HepG2 (cell line): Measurements from ENCODE around the gene DUSP23. TPM values are rescaled to one million over a fixed set of nuclear protein-coding genes. Genes with fewer than 3 reads are reported as not detected.

ENCODE experiments used
- CCDC6 ChIP-seq: sonication (generic); formaldehyde crosslinking; IDR thresholded peaks from 2 replicates; pipeline ENCODE4 v1.8.1; 2022; ENCODE audit warnings: mild to moderate bottlenecking, missing genetic modification reagents, moderate library complexity
- PBX3 ChIP-seq: sonication (generic); formaldehyde crosslinking; IDR thresholded peaks from 2 replicates; pipeline ENCODE4 v1.8.1; 2023; ENCODE audit warnings: missing genetic modification reagents, inconsistent platforms, borderline replicate concordance
- RARA ChIP-seq: IDR thresholded peaks from 2 replicates; pipeline ENCODE4 v1.6.1; 2016; ENCODE audit warnings: missing genetic modification reagents, missing compliant biosample characterization
- SOX13 ChIP-seq, 3 experiments: fragments of 450-650 bp in 1 of 3; sonication (generic) in 1 of 3; formaldehyde crosslinking in 1 of 3; IDR thresholded peaks in 2 of 3; conservative IDR thresholded peaks in 1 of 3; 2 replicates each; pipeline versions ENCODE4 v1.5.0 to v1.6.1; 2016 to 2020; ENCODE audit warnings: antibody characterized with exemption in 1 of 3, mild to moderate bottlenecking in 1 of 3, missing compliant biosample characterization in 1 of 3, missing genetic modification reagents in 1 of 3, moderate library complexity in 1 of 3
- XRCC5 ChIP-seq: fragments of 200-400 bp; formaldehyde crosslinking; optimal IDR thresholded peaks from 2 replicates; pipeline ENCODE3; 2017; ENCODE audit warnings: mild to moderate bottlenecking, low read length
- ZNF101 ChIP-seq: sonication (generic); formaldehyde crosslinking; IDR thresholded peaks from 2 replicates; pipeline ENCODE4 v1.4.0; 2020; ENCODE audit warnings: mild to moderate bottlenecking, low read depth, missing genetic modification reagents, borderline replicate concordance
- ZNF263 ChIP-seq: sonication (generic); formaldehyde crosslinking; IDR thresholded peaks from 2 replicates; pipeline ENCODE4 v1.4.0; 2020; ENCODE audit warnings: missing genetic modification reagents
- ZNF7 ChIP-seq: IDR thresholded peaks from 2 replicates; pipeline ENCODE4 v1.6.1; 2016; ENCODE audit warnings: missing biosample characterization, missing genetic modification reagents
- polyA plus RNA-seq, 8 experiments: library from polyadenylated mRNA; depleted of rRNA in 3 of 8; stranded (reverse) in 7 of 8; unstranded in 1 of 8; fragments of >200 nt; fragmentation: Illumina TruSeq in 4 of 8; extraction: Trizol in 4 of 8; gene quantifications; 2 replicates each; pipeline versions ENCODE4 v1.2.1 to v1.2.3, GENCODE V29; 2011 to 2016; ENCODE audit warnings: low read depth in 4 of 8, missing spikeins in 1 of 8, mixed read lengths in 1 of 8; ENCODE audit not compliant: insufficient read depth in 1 of 8
- total RNA-seq, 5 experiments: library from RNA; depleted of rRNA; stranded (reverse); fragments of >200 nt; fragmentation: Illumina TruSeq; extraction: Trizol; gene quantifications; 2 replicates each; pipeline ENCODE4 v1.2.3, GENCODE V29; 2016; ENCODE audit warnings: low read depth in 1 of 5
- TF ChIP-seq, protein P1 (sequence below): sonication (generic); formaldehyde crosslinking; IDR thresholded peaks from 2 replicates; pipeline ENCODE4 v1.4.0; 2020; ENCODE audit warnings: missing genetic modification reagents, borderline replicate concordance
- TF ChIP-seq, protein P2 (sequence below): sonication (generic); formaldehyde crosslinking; IDR thresholded peaks from 2 replicates; pipeline ENCODE4 v1.9.0; 2021; ENCODE audit warnings: missing genetic modification reagents, borderline replicate concordance

Gene DUSP23
- total and polyA plus RNA-seq, 2 of the 13 experiments (the other 11 are each of a cell fraction or from before 2014, with no cell fraction given), result not detected

DNA sequence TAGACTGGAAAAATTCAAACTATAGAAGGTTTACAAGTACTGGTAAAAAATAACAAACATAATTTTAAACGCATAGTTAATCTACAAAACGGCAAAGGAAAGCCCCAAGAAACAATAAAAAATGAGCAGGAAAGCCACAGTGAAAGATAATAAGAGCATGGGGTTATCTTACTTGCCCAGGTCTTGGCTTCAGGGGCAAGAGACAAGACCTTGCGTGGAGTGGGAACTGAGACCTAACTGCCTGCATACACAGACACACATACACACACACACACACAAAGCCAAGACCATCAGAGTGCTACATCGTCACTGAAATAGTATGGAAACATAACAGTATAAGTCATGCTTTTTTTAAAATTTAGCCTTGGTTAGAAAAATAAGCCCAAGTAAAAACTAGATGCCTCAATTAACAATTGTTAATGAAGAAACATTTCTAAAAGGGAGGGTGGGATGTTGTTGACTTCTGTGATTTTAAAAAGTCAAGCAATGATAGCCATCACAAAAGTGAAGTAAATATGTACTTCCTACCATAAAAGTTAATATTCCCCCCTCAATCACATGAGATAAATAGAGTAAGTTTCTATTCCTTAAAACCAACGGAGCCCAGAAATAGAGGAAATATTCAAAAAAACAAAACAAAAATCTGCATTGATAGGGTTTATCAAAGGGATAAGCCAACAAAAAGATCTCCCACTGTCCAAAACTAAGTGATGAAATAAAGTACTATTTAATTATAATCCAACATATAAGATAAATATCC is 36.9 kb upstream of the DUSP23 start (continued):
- TF ChIP-seq PBX3 (CRISPR knock-in tag) (no peak), SOX13 (IDR thresholded peaks at IDR 0.05) (no peak), SOX13 (CRISPR knock-in tag; conservative IDR thresholded peaks at IDR 0.05 in 1 of 2, IDR thresholded peaks at IDR 0.05 in 1 of 2) (no peak), ZNF101 (CRISPR knock-in tag) (no peak), CCDC6 (CRISPR knock-in tag) (no peak), XRCC5 (no peak), ZNF263 (CRISPR knock-in tag) (no peak), ZNF7 (CRISPR knock-in tag) (no peak), RARA (CRISPR knock-in tag) (no peak)
- TF ChIP-seq, protein P1, sequence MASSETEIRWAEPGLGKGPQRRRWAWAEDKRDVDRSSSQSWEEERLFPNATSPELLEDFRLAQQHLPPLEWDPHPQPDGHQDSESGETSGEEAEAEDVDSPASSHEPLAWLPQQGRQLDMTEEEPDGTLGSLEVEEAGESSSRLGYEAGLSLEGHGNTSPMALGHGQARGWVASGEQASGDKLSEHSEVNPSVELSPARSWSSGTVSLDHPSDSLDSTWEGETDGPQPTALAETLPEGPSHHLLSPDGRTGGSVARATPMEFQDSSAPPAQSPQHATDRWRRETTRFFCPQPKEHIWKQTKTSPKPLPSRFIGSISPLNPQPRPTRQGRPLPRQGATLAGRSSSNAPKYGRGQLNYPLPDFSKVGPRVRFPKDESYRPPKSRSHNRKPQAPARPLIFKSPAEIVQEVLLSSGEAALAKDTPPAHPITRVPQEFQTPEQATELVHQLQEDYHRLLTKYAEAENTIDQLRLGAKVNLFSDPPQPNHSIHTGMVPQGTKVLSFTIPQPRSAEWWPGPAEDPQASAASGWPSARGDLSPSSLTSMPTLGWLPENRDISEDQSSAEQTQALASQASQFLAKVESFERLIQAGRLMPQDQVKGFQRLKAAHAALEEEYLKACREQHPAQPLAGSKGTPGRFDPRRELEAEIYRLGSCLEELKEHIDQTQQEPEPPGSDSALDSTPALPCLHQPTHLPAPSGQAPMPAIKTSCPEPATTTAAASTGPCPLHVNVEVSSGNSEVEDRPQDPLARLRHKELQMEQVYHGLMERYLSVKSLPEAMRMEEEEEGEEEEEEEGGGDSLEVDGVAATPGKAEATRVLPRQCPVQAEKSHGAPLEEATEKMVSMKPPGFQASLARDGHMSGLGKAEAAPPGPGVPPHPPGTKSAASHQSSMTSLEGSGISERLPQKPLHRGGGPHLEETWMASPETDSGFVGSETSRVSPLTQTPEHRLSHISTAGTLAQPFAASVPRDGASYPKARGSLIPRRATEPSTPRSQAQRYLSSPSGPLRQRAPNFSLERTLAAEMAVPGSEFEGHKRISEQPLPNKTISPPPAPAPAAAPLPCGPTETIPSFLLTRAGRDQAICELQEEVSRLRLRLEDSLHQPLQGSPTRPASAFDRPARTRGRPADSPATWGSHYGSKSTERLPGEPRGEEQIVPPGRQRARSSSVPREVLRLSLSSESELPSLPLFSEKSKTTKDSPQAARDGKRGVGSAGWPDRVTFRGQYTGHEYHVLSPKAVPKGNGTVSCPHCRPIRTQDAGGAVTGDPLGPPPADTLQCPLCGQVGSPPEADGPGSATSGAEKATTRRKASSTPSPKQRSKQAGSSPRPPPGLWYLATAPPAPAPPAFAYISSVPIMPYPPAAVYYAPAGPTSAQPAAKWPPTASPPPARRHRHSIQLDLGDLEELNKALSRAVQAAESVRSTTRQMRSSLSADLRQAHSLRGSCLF (CRISPR knock-in tag), result no peak
- TF ChIP-seq, protein P2, sequence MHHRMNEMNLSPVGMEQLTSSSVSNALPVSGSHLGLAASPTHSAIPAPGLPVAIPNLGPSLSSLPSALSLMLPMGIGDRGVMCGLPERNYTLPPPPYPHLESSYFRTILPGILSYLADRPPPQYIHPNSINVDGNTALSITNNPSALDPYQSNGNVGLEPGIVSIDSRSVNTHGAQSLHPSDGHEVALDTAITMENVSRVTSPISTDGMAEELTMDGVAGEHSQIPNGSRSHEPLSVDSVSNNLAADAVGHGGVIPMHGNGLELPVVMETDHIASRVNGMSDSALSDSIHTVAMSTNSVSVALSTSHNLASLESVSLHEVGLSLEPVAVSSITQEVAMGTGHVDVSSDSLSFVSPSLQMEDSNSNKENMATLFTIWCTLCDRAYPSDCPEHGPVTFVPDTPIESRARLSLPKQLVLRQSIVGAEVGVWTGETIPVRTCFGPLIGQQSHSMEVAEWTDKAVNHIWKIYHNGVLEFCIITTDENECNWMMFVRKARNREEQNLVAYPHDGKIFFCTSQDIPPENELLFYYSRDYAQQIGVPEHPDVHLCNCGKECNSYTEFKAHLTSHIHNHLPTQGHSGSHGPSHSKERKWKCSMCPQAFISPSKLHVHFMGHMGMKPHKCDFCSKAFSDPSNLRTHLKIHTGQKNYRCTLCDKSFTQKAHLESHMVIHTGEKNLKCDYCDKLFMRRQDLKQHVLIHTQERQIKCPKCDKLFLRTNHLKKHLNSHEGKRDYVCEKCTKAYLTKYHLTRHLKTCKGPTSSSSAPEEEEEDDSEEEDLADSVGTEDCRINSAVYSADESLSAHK (CRISPR knock-in tag), result no peak
